ENCODE data around the gene REST.
A peak's percentile ranks its signal among the peaks of the same experiment; 100 is the strongest.
"Not testable (repeated sequence)": the region's sequence is repeated elsewhere in the genome, so short reads cannot be mapped to it uniquely, and the experiment has no call there.

REST gene

GRCh38 chr4:56906489-56907393 is 959 bp upstream of the REST start:
- H3K9me3 Mint-ChIP-seq, result no peaks in the 10 kb centered on the region
- peaks cover 13% of the 10 kb centered on the region for H3K36me3 Mint-ChIP-seq (ENCODE audit: low read depth)
- peaks cover 5% of the 10 kb centered on the region for H3K27me3 Mint-ChIP-seq (ENCODE audit: low read depth)
- no peak for TF ChIP-seq CTCF (IDR thresholded peaks at IDR 0.05; ENCODE audit: unreplicated experiment in 3 of 3)
- peak overlapping the region; percentile 62 to 95 (median 76) for H3K27ac Mint-ChIP-seq
- peak overlapping the region; percentile 92 to 97 (median 93) for H3K4me3 Mint-ChIP-seq
- peaks cover 33% of the 10 kb centered on the region for H3K4me1 Mint-ChIP-seq

GRCh38 chr4:56908206-56909085 is 746 bp downstream of the REST start:
- Mint-ChIP-seq H3K27me3 (ENCODE audit: low read depth) (peaks cover 5% of the 10 kb centered on the region), H3K9me3 (no peaks in the 10 kb centered on the region), H3K27ac (peak overlapping the region; percentile 99 to 100 (median 99)), H3K36me3 (ENCODE audit: low read depth) (peaks cover 16% of the 10 kb centered on the region), H3K4me1 (peaks cover 35% of the 10 kb centered on the region), H3K4me3 (peak overlapping the region; percentile 95 to 99 (median 95))
- TF ChIP-seq CTCF (IDR thresholded peaks at IDR 0.05; ENCODE audit: unreplicated experiment in 3 of 3), result no peak

- no peak for TF ChIP-seq CTCF (IDR thresholded peaks at IDR 0.05; ENCODE audit: unreplicated experiment in 3 of 3)
- peaks cover 5% of the 10 kb centered on the region for H3K27me3 Mint-ChIP-seq (ENCODE audit: low read depth)
- H3K36me3 Mint-ChIP-seq (ENCODE audit: low read depth), result peaks cover 24% of the 10 kb centered on the region
- peaks cover 35% of the 10 kb centered on the region for H3K4me1 Mint-ChIP-seq
- H3K27ac Mint-ChIP-seq, result peak overlapping the region; percentile 99 to 100 (median 99)
- no peaks in the 10 kb centered on the region for H3K9me3 Mint-ChIP-seq
- H3K4me3 Mint-ChIP-seq, result peak overlapping the region; percentile 95 to 99 (median 95)
These were observed 1.6 kb downstream of the REST start for GRCh38 chr4:56909086-56909894.

- H3K36me3 Mint-ChIP-seq (ENCODE audit: low read depth), result peaks cover 29% of the 10 kb centered on the region
- H3K4me1 Mint-ChIP-seq, result peaks cover 35% of the 10 kb centered on the region
- peak overlapping the region; percentile 95 to 99 (median 95) for H3K4me3 Mint-ChIP-seq
- H3K27ac Mint-ChIP-seq, result peak overlapping the region; percentile 99 to 100 (median 99)
- H3K9me3 Mint-ChIP-seq, result no peaks in the 10 kb centered on the region
- H3K27me3 Mint-ChIP-seq (ENCODE audit: low read depth), result peaks cover 5% of the 10 kb centered on the region
- no peak for TF ChIP-seq CTCF (IDR thresholded peaks at IDR 0.05; ENCODE audit: unreplicated experiment in 3 of 3)
These were observed 2.7 kb downstream of the REST start for GRCh38 chr4:56910172-56910967.

- no peak overlapping the region for H3K4me3 Mint-ChIP-seq
- peaks cover 43% of the 10 kb centered on the region for H3K4me1 Mint-ChIP-seq
- no peaks in the 10 kb centered on the region for H3K9me3 Mint-ChIP-seq
- no peak for TF ChIP-seq CTCF (IDR thresholded peaks at IDR 0.05; ENCODE audit: unreplicated experiment in 3 of 3)
- H3K27ac Mint-ChIP-seq, result no peak overlapping the region
- H3K27me3 Mint-ChIP-seq (ENCODE audit: low read depth), result no peaks in the 10 kb centered on the region
- H3K36me3 Mint-ChIP-seq (ENCODE audit: low read depth), result peaks cover 53% of the 10 kb centered on the region
These were observed 6.6 kb downstream of the REST start for GRCh38 chr4:56914336-56914735.

- H3K27me3 Mint-ChIP-seq (ENCODE audit: low read depth); H3K9me3 Mint-ChIP-seq; H3K27ac Mint-ChIP-seq; H3K4me3 Mint-ChIP-seq: not testable (repeated sequence)
- H3K4me1 Mint-ChIP-seq, result peaks cover 37% of the 10 kb centered on the region
- peaks cover 59% of the 10 kb centered on the region for H3K36me3 Mint-ChIP-seq (ENCODE audit: low read depth)
These were observed 7.3 kb downstream of the REST start for GRCh38 chr4:56914977-56915376.

Data from nephron (organoid).